ENCODE measurements around the gene SEMA4D.
"Not testable (repeated sequence)": the region's sequence is repeated elsewhere in the genome, so short reads cannot be mapped to it uniquely, and the experiment has no call there.

Gene SEMA4D

GRCh38 chr9:89482056-89482851 lies 15.7 kb downstream of the SEMA4D start:
- DNase-seq, result no peak

- peak in 1 of 2 donors; percentile 44 for DNase-seq
Observed at GRCh38 chr9:89481538-89481915, 16.4 kb downstream of the SEMA4D start.

GRCh38 chr9:89480825-89481537 lies 16.9 kb downstream of the SEMA4D start:
- DNase-seq, result no peak

GRCh38 chr9:89480372-89480771 lies 17.5 kb downstream of the SEMA4D start:
- not testable (repeated sequence) for DNase-seq

GRCh38 chr9:89479669-89480011 lies 18.3 kb downstream of the SEMA4D start:
- DNase-seq, result peak in 1 of 2 donors; percentile 58

- DNase-seq, result no peak
Observed at GRCh38 chr9:89478821-89479668, 18.9 kb downstream of the SEMA4D start.

GRCh38 chr9:89477811-89478630 lies 19.9 kb downstream of the SEMA4D start:
- peak in 1 of 2 donors; percentile 56 for DNase-seq

GRCh38 chr9:89477384-89477783 lies 20.5 kb downstream of the SEMA4D start:
- DNase-seq, result peak in 1 of 2 donors; percentile 43

GRCh38 chr9:89476546-89476945 lies 21.4 kb downstream of the SEMA4D start:
- no peak for DNase-seq

- DNase-seq, result no peak
Observed at GRCh38 chr9:89475891-89476440, 21.9 kb downstream of the SEMA4D start.

- no peak for DNase-seq
Observed at GRCh38 chr9:89474939-89475338, 23.0 kb downstream of the SEMA4D start.

GRCh38 chr9:89473762-89474469 lies 24.0 kb downstream of the SEMA4D start:
- no peak for DNase-seq

GRCh38 chr9:89471796-89472320 lies 26.1 kb downstream of the SEMA4D start:
- DNase-seq, result not testable (repeated sequence)

- DNase-seq, result no peak
Observed at GRCh38 chr9:89471390-89471789, 26.5 kb downstream of the SEMA4D start.

- no peak for DNase-seq
Observed at GRCh38 chr9:89470224-89470839, 27.6 kb downstream of the SEMA4D start.

- DNase-seq, result no peak
Observed at GRCh38 chr9:89469003-89469402, 28.9 kb downstream of the SEMA4D start.

GRCh38 chr9:89468281-89468960 lies 29.5 kb downstream of the SEMA4D start:
- no peak for DNase-seq

GRCh38 chr9:89467278-89467625 lies 30.7 kb downstream of the SEMA4D start:
- DNase-seq, result peak in 1 of 2 donors; percentile 55

- peak in 1 of 2 donors; percentile 51 for DNase-seq
Observed at GRCh38 chr9:89466451-89467277, 31.2 kb downstream of the SEMA4D start.
